Neural progenitor cell (in vitro differentiated cells): Measurements from ENCODE around the gene TMEFF2.

Source experiments
- CTCF ChIP-seq: fragments of 200-600 bp; sonication (generic); IDR thresholded peaks from 2 replicates; pipeline ENCODE4 v1.5.1; 2017; ENCODE audit warnings: antibody characterized with exemption, mild to moderate bottlenecking
- EZH2 ChIP-seq: fragments of 200-600 bp; sonication (generic); IDR thresholded peaks from 2 replicates; pipeline ENCODE4 v1.6.1; 2017; ENCODE audit warnings: antibody characterized with exemption, mild to moderate bottlenecking, moderate library complexity
- EZH2phosphoT487 ChIP-seq: fragments of 200-600 bp; sonication (generic); IDR thresholded peaks from 2 replicates; pipeline ENCODE4 v1.6.1; 2017; ENCODE audit warnings: antibody characterized with exemption

- TF ChIP-seq CTCF = no peak
- no peak for TF ChIP-seq EZH2phosphoT487
- no peak for TF ChIP-seq EZH2
These were observed 215.5 kb downstream of the TMEFF2 start for GRCh38 chr2:191979221-191979730.
